ENCODE results near the gene TMIGD3.

DNA sequence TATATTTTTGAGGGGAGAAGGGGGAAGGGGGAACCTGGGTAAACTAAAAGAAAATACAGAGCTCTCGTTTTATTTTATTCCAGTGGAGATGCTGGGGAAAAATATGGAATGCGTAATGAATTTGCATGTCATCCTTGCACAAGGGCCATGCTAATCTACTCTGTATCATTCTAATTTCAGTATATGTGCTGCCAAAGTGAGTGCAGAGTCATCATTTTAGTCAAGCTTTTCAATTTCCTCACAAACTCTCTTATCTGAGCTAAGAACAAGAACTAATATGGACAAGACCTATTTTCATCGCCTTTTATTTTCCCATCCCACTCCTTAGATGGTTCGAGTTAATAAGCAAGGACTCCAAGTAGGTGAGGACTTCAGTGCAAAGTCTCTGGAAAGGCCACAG lies 13.2 kb downstream of the TMIGD3 start:
- TF ChIP-seq, protein P1, sequence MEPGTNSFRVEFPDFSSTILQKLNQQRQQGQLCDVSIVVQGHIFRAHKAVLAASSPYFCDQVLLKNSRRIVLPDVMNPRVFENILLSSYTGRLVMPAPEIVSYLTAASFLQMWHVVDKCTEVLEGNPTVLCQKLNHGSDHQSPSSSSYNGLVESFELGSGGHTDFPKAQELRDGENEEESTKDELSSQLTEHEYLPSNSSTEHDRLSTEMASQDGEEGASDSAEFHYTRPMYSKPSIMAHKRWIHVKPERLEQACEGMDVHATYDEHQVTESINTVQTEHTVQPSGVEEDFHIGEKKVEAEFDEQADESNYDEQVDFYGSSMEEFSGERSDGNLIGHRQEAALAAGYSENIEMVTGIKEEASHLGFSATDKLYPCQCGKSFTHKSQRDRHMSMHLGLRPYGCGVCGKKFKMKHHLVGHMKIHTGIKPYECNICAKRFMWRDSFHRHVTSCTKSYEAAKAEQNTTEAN (CRISPR knock-in tag; IDR thresholded peaks at IDR 0.05): no peak
- no peak for TF ChIP-seq ZNF232 (CRISPR knock-in tag; IDR thresholded peaks at IDR 0.05)
- no peak for TF ChIP-seq CREB1 (CRISPR knock-in tag; IDR thresholded peaks at IDR 0.05)
- no peak for TF ChIP-seq TEAD1 (CRISPR knock-in tag; IDR thresholded peaks at IDR 0.05)
- TF ChIP-seq NR1H2 (CRISPR knock-in tag; IDR thresholded peaks at IDR 0.05): no peak
